HG03064 (cell line): ENCODE results near the gene CYP4A11.
"Not testable (repeated sequence)": the region's sequence is repeated elsewhere in the genome, so short reads cannot be mapped to it uniquely, and the experiment has no call there.

Experiments
- ATAC-seq: cut with Tn5 transposase; IDR thresholded peaks from one replicate; pipeline ENCODE4 v1.9.1; 2021; ENCODE audit warnings: low read depth; ENCODE audit not compliant: unreplicated experiment

CYP4A11 gene

GRCh38 chr1:46927249-46927835 lies 13.9 kb downstream of the CYP4A11 start:
- ATAC-seq = no peak

GRCh38 chr1:46910790-46911189 lies 30.5 kb downstream of the CYP4A11 start:
- ATAC-seq = no peak

- ATAC-seq = no peak
Observed at GRCh38 chr1:46903481-46903880, 37.8 kb downstream of the CYP4A11 start.

GRCh38 chr1:46900401-46900800 lies 40.9 kb downstream of the CYP4A11 start:
- no peak for ATAC-seq

- not testable (repeated sequence) for ATAC-seq
Observed at GRCh38 chr1:46881656-46882055, 59.6 kb downstream of the CYP4A11 start.
